HepG2 (cell line): ENCODE measurements around the gene NALCN. TPM values are rescaled to one million over a fixed set of nuclear protein-coding genes. Genes with fewer than 3 reads are reported as not detected.

Source experiments
- ATAC-seq: fragments of 200-7000 bp; cut with Tn5 transposase; 3 replicates; pipeline ENCODE4 v1.9.1; 2020; ENCODE audit warnings: mild to moderate bottlenecking, moderate library complexity
- BruUV-seq: library from RNA; stranded (reverse); fragments of 400-500 nt; replicated peaks from 2 replicates; lab custom pipeline; 2021; lab: Mats Ljungman, UMichigan
- CTCF ChIA-PET: fragments of 300-600 bp; formaldehyde crosslinking; extraction: SDS; loops from one replicate; lab custom pipeline; 2021; ENCODE audit warnings: low total read pairs, inconsistent platforms, low intra/inter-chr PET ratio; lab: Yijun Ruan, JAX
- POLR2A ChIA-PET: fragments of 350-600 bp; sonication (Branson Sonifier 250); formaldehyde crosslinking; loops from one replicate; lab custom pipeline; 2020; ENCODE audit warnings: antibody characterized with exemption, inconsistent platforms; lab: Yijun Ruan, JAX
- DNase-seq: peaks from one replicate; pipeline ENCODE4 v3.0.0-alpha.2; 2015; ENCODE audit warnings: low spot score
- FAIRE-seq: peaks from 3 replicates; lab custom pipeline; 2011; peaks lifted over from hg19 to GRCh38; lab: Jason Lieb, UNC
- H2AFZ ChIP-seq: one replicate; pipeline ENCODE4 v1.6.1; 2011; ENCODE audit warnings: low read length, inconsistent platforms
- H3K27ac ChIP-seq: fragments of 300-600 bp; 3 replicates; pipeline ENCODE4 v1.8.0; 2011; ENCODE audit warnings: mixed run types, mild to moderate bottlenecking, mixed read lengths, low read length, inconsistent platforms; ENCODE audit not compliant: insufficient read depth; ENCODE audit errors: extremely low read length
- H3K27me3 ChIP-seq, 2 experiments: fragments of 200-600 bp in 1 of 2; 2 replicates in 1 of 2; 3 replicates in 1 of 2; pipeline versions ENCODE4 v1.6.0 to v1.8.0; 2011; ENCODE audit warnings: low read length in 2 of 2, mild to moderate bottlenecking in 2 of 2, moderate library complexity in 2 of 2, inconsistent platforms in 1 of 2; ENCODE audit not compliant: insufficient read depth in 2 of 2, control insufficient read depth in 1 of 2
- H3K36me3 ChIP-seq, 2 experiments: fragments of 200-600 bp in 1 of 2; replicated peaks in 1 of 2; 2 replicates in 1 of 2; 3 replicates in 1 of 2; pipeline versions ENCODE4 v1.5.1 to v1.8.0; 2011; ENCODE audit warnings: low read length in 2 of 2, inconsistent platforms in 1 of 2; ENCODE audit not compliant: insufficient read depth in 2 of 2, control insufficient read depth in 1 of 2
- H3K4me1 ChIP-seq: 2 replicates; pipeline ENCODE4 v1.5.1; 2012; ENCODE audit warnings: low read length, inconsistent platforms; ENCODE audit not compliant: insufficient read depth
- H3K4me2 ChIP-seq: 2 replicates; pipeline ENCODE4 v1.6.0; 2011; ENCODE audit warnings: low read depth, low read length, inconsistent platforms
- H3K4me3 ChIP-seq, 3 experiments: fragments of 200-600 bp in 1 of 3; sonication (generic), shearing (Covaris generic) in 1 of 3; replicated peaks in 1 of 3; 2 replicates each; pipeline ENCODE4 v1.5.1; 2011 to 2016; ENCODE audit warnings: low read length in 3 of 3, inconsistent platforms in 2 of 3, low read depth in 2 of 3, mild to moderate bottlenecking in 2 of 3, control low read depth in 1 of 3, mixed read lengths in 1 of 3; ENCODE audit not compliant: insufficient read depth in 1 of 3
- H3K79me2 ChIP-seq: one replicate; pipeline ENCODE4 v1.6.1; 2011; ENCODE audit warnings: low read length, inconsistent platforms; ENCODE audit not compliant: insufficient read depth
- H3K9ac ChIP-seq: 2 replicates; pipeline ENCODE4 v1.6.0; 2011; ENCODE audit warnings: mild to moderate bottlenecking, low read depth, low read length, inconsistent platforms; ENCODE audit not compliant: insufficient read depth
- H3K9me3 ChIP-seq: 2 replicates; pipeline ENCODE4 v1.5.1; 2012; ENCODE audit warnings: mild to moderate bottlenecking, low read length
- H4K20me1 ChIP-seq: 2 replicates; pipeline ENCODE4 v1.6.0; 2011; ENCODE audit warnings: inconsistent platforms, mild to moderate bottlenecking, low read length, moderate library complexity; ENCODE audit not compliant: insufficient read depth
- EZH2 ChIP-seq: conservative IDR thresholded peaks from 2 replicates; pipeline ENCODE4 v1.6.1; 2012; ENCODE audit warnings: mild to moderate bottlenecking, low read depth, low read length, moderate library complexity
- GTF3A ChIP-seq: sonication (generic); formaldehyde crosslinking; conservative IDR thresholded peaks from 2 replicates; pipeline ENCODE4 v1.4.0; 2020; ENCODE audit warnings: mild to moderate bottlenecking, missing genetic modification reagents
- MBD4 ChIP-seq: IDR thresholded peaks from 2 replicates; pipeline ENCODE4 v1.6.1; 2012; ENCODE audit warnings: low read length, inconsistent platforms, borderline replicate concordance
- SOX5 ChIP-seq: IDR thresholded peaks from 2 replicates; pipeline ENCODE4 v1.6.1; 2016; ENCODE audit warnings: borderline replicate concordance
- ZC3H13 ChIP-seq: sonication (generic); formaldehyde crosslinking; IDR thresholded peaks from 2 replicates; pipeline ENCODE4 v1.8.1; 2023; ENCODE audit warnings: mild to moderate bottlenecking, missing genetic modification reagents, moderate library complexity
- ZFP41 ChIP-seq: sonication (generic); formaldehyde crosslinking; IDR thresholded peaks from 2 replicates; pipeline ENCODE4 v1.4.0; 2020; ENCODE audit warnings: mild to moderate bottlenecking, missing genetic modification reagents, borderline replicate concordance
- ZKSCAN1 ChIP-seq: fragments of 150-350 bp; IDR thresholded peaks from 2 replicates; pipeline ENCODE4 v1.6.1; 2014; ENCODE audit warnings: low read length
- ZNF333 ChIP-seq: sonication (generic); formaldehyde crosslinking; IDR thresholded peaks from 2 replicates; pipeline ENCODE4 v1.4.0; 2020; ENCODE audit warnings: mild to moderate bottlenecking, missing genetic modification reagents, borderline replicate concordance
- WGBS: methylation state at CpG from one replicate; pipeline ENCODE4 v1.1.6; 2017; ENCODE audit warnings: low lambda C conversion rate; 5-methylcytosine and 5-hydroxymethylcytosine counted together
- in situ Hi-C: cut with HindIII; loops from 2 replicates; pipeline ENCODE4 v1.10.0; 2017; ENCODE audit warnings: low pct_unique_long_range_greater_than_20kb; ENCODE audit not compliant: extremely low pct_ligation_motif_present
- intact Hi-C: fragments of 100-400 bp; cut with micrococcal nuclease; formaldehyde crosslinking; loops from one replicate; pipeline ENCODE4 v1.10.0; 2022; ENCODE audit not compliant: unreplicated experiment
- polyA plus RNA-seq, 8 experiments: library from polyadenylated mRNA; depleted of rRNA in 3 of 8; stranded (reverse) in 7 of 8; unstranded in 1 of 8; fragments of >200 nt; fragmentation: Illumina TruSeq in 4 of 8; extraction: Trizol in 4 of 8; gene quantifications; 2 replicates each; pipeline versions ENCODE4 v1.2.1 to v1.2.3, GENCODE V29; 2011 to 2016; ENCODE audit warnings: low read depth in 4 of 8, missing spikeins in 1 of 8, mixed read lengths in 1 of 8; ENCODE audit not compliant: insufficient read depth in 1 of 8
- total RNA-seq, 5 experiments: library from RNA; depleted of rRNA; stranded (reverse); fragments of >200 nt; fragmentation: Illumina TruSeq; extraction: Trizol; gene quantifications; 2 replicates each; pipeline ENCODE4 v1.2.3, GENCODE V29; 2016; ENCODE audit warnings: low read depth in 1 of 5
- TF ChIP-seq, protein P1 (sequence below): sonication (generic); formaldehyde crosslinking; IDR thresholded peaks from 2 replicates; pipeline ENCODE4 v1.5.0; 2020; ENCODE audit warnings: missing genetic modification reagents, mild to moderate bottlenecking, borderline replicate concordance
- TF ChIP-seq, protein P2 (sequence below): IDR thresholded peaks from 2 replicates; pipeline ENCODE4 v1.6.1; 2016; ENCODE audit warnings: control low read depth
- TF ChIP-seq, protein P3 (sequence below): sonication (generic); formaldehyde crosslinking; IDR thresholded peaks from 2 replicates; pipeline ENCODE4 v1.4.0; 2020; ENCODE audit warnings: mild to moderate bottlenecking, missing genetic modification reagents

NALCN gene
- total and polyA plus RNA-seq, 2 of the 13 experiments (the other 11 are each of a cell fraction or from before 2014, with no cell fraction given) = not detected

DNA sequence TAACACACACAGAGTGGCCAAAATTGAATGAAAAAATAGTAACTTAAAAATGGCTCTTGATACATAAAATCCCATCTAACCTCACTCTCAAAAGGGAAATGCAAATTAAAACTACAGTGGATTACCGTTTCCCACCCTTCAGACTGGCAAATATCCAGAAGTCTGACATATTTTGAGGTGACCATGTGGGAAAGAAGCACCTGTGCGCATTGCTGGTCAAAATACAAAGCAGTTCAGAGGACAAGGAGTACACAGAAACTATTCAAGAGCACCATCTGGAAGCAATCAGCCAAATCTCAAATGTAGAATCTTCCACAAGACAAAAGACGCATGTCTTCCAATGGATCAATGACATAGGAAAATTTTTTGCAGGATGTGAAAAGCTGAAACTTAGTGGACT, 23.2 kb downstream of the NALCN start:
- H3K27me3 ChIP-seq = no peaks in the 10 kb centered on the region
- 21% methylated on average over 3 of the region's 3 CpGs for WGBS
- no peak for FAIRE-seq

More for the DNA sequence above, 23.2 kb downstream of the NALCN start:
- Histone ChIP-seq H3K27ac (no peak overlapping the region), H3K9ac (no peak overlapping the region), H3K4me2 (no peak overlapping the region), H3K4me1 (no peaks in the 10 kb centered on the region), H3K36me3 (no peaks in the 10 kb centered on the region), H3K4me3 (no peak overlapping the region), H3K9me3 (no peaks in the 10 kb centered on the region), H2AFZ (no peak overlapping the region), H3K79me2 (no peaks in the 10 kb centered on the region), H4K20me1 (no peaks in the 10 kb centered on the region)
- no peak for ATAC-seq
- BruUV-seq = no TSS peak
- intact Hi-C loops = no loop called here
- ChIA-PET POLR2A (no interaction called here), CTCF (no interaction called here)
- no peak for DNase-seq
- in situ Hi-C loops = no loop called here
- no peak for TF ChIP-seq EZH2
- TF ChIP-seq GTF3A = no peak
- TF ChIP-seq, protein P1, sequence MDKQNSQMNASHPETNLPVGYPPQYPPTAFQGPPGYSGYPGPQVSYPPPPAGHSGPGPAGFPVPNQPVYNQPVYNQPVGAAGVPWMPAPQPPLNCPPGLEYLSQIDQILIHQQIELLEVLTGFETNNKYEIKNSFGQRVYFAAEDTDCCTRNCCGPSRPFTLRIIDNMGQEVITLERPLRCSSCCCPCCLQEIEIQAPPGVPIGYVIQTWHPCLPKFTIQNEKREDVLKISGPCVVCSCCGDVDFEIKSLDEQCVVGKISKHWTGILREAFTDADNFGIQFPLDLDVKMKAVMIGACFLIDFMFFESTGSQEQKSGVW (CRISPR knock-in tag) = no peak
- TF ChIP-seq, protein P2, sequence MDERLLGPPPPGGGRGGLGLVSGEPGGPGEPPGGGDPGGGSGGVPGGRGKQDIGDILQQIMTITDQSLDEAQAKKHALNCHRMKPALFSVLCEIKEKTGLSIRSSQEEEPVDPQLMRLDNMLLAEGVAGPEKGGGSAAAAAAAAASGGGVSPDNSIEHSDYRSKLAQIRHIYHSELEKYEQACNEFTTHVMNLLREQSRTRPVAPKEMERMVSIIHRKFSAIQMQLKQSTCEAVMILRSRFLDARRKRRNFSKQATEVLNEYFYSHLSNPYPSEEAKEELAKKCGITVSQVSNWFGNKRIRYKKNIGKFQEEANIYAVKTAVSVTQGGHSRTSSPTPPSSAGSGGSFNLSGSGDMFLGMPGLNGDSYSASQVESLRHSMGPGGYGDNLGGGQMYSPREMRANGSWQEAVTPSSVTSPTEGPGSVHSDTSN = no peak
- TF ChIP-seq ZC3H13 (CRISPR knock-in tag) = no peak
- no peak for TF ChIP-seq SOX5 (CRISPR knock-in tag)
- no peak for TF ChIP-seq ZNF333
- no peak for TF ChIP-seq ZFP41
- no peak for TF ChIP-seq ZKSCAN1
- TF ChIP-seq, protein P3, sequence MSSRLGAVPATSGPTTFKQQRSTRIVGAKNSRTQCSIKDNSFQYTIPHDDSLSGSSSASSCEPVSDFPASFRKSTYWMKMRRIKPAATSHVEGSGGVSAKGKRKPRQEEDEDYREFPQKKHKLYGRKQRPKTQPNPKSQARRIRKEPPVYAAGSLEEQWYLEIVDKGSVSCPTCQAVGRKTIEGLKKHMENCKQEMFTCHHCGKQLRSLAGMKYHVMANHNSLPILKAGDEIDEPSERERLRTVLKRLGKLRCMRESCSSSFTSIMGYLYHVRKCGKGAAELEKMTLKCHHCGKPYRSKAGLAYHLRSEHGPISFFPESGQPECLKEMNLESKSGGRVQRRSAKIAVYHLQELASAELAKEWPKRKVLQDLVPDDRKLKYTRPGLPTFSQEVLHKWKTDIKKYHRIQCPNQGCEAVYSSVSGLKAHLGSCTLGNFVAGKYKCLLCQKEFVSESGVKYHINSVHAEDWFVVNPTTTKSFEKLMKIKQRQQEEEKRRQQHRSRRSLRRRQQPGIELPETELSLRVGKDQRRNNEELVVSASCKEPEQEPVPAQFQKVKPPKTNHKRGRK = no peak
- no peak for TF ChIP-seq MBD4
- TF ChIP-seq, all 625 proteins: peak for 0
